ENCODE results near the gene GAN.

Gene GAN

GRCh38 chr16:81353895-81354294 is 39.1 kb downstream of the GAN start:
- no peak overlapping the region for H3K4me3 ChIP-seq (ENCODE audit: low read length)
- no peak for DNase-seq (ENCODE audit: low read depth)

GRCh38 chr16:81357711-81358260 is 43.0 kb downstream of the GAN start:
- H3K4me3 ChIP-seq (ENCODE audit: low read length) = no peak overlapping the region
- DNase-seq (ENCODE audit: low read depth) = no peak
- TF ChIP-seq CTCF (conservative IDR thresholded peaks at IDR 0.05; ENCODE audit: low read depth, low read length) = no peak

More at GRCh38 chr16:81353895-81354294, 39.1 kb downstream of the GAN start:
- TF ChIP-seq CTCF (conservative IDR thresholded peaks at IDR 0.05; ENCODE audit: low read depth, low read length) = no peak

- no peak for TF ChIP-seq CTCF (conservative IDR thresholded peaks at IDR 0.05; ENCODE audit: low read depth, low read length)
- DNase-seq (ENCODE audit: low read depth) = no peak
- no peak overlapping the region for H3K4me3 ChIP-seq (ENCODE audit: low read length)
Measured at GRCh38 chr16:81358860-81359259, 44.1 kb downstream of the GAN start.

GRCh38 chr16:81360135-81360534 is 45.4 kb downstream of the GAN start:
- no peak for TF ChIP-seq CTCF (conservative IDR thresholded peaks at IDR 0.05; ENCODE audit: low read depth, low read length)
- H3K4me3 ChIP-seq (ENCODE audit: low read length) = no peak overlapping the region
- no peak for DNase-seq (ENCODE audit: low read depth)

- no peak for TF ChIP-seq CTCF (conservative IDR thresholded peaks at IDR 0.05; ENCODE audit: low read depth, low read length)
- DNase-seq (ENCODE audit: low read depth) = no peak
- no peak overlapping the region for H3K4me3 ChIP-seq (ENCODE audit: low read length)
Measured at GRCh38 chr16:81365731-81366130, 51.0 kb downstream of the GAN start.

GRCh38 chr16:81366316-81366932 is 51.7 kb downstream of the GAN start:
- no peak overlapping the region for H3K4me3 ChIP-seq (ENCODE audit: low read length)
- TF ChIP-seq CTCF (conservative IDR thresholded peaks at IDR 0.05; ENCODE audit: low read depth, low read length) = peak; percentile 59
- no peak for DNase-seq (ENCODE audit: low read depth)

- DNase-seq (ENCODE audit: low read depth) = no peak
- TF ChIP-seq CTCF (conservative IDR thresholded peaks at IDR 0.05; ENCODE audit: low read depth, low read length) = no peak
- no peak overlapping the region for H3K4me3 ChIP-seq (ENCODE audit: low read length)
Measured at GRCh38 chr16:81367821-81368220, 53.1 kb downstream of the GAN start.

Data from retinal pigment epithelial cell (primary cell).